OCI-LY7 (cell line): ENCODE results near the gene ACER2. TPM values are rescaled to one million over a fixed set of nuclear protein-coding genes. Genes with fewer than 3 reads are reported as not detected.

Experiments used
- BruUV-seq: library from RNA; stranded (reverse); fragments of 400-500 nt; replicated peaks from 2 replicates; lab custom pipeline; 2021; lab: Mats Ljungman, UMichigan
- CTCF ChIA-PET: fragments of 300-600 bp; sonication (Branson Sonifier 250); formaldehyde crosslinking; loops from one replicate; lab custom pipeline; 2022; ENCODE audit warnings: antibody characterized with exemption; ENCODE audit not compliant: unreplicated experiment; lab: Charles Lee
- POLR2A ChIA-PET: fragments of 300-600 bp; sonication (Branson Sonifier 250); formaldehyde crosslinking; loops from one replicate; lab custom pipeline; 2022; ENCODE audit warnings: antibody characterized with exemption; lab: Charles Lee
- DNase-seq: peaks from one replicate; pipeline ENCODE4 v3.0.0-alpha.2; 2015; ENCODE audit warnings: low spot score
- H2AFZ ChIP-seq: fragments of 200-600 bp; sonication (generic), shearing (Covaris generic); 2 replicates; pipeline ENCODE4 v1.6.1; 2014; ENCODE audit warnings: mild to moderate bottlenecking, antibody characterized with exemption, low read length, moderate library complexity
- H3K27ac ChIP-seq: fragments of 200-600 bp; sonication (generic); 2 replicates; pipeline ENCODE4 v1.5.1; 2014; ENCODE audit warnings: mixed run types, low read depth, mild to moderate bottlenecking, moderate library complexity, low read length, inconsistent platforms; ENCODE audit not compliant: poor library complexity, severe bottlenecking
- H3K36me3 ChIP-seq: fragments of 200-600 bp; sonication (generic); 2 replicates; pipeline ENCODE4 v1.6.1; 2014; ENCODE audit warnings: mild to moderate bottlenecking, antibody characterized with exemption, low read length, moderate library complexity, mixed read lengths; ENCODE audit not compliant: insufficient read depth
- H3K4me1 ChIP-seq: fragments of 200-600 bp; sonication (generic); 2 replicates; pipeline ENCODE4 v1.5.1; 2014; ENCODE audit warnings: mild to moderate bottlenecking, low read length; ENCODE audit not compliant: insufficient read depth, poor library complexity, severe bottlenecking
- H3K4me2 ChIP-seq: fragments of 200-600 bp; sonication (generic); 2 replicates; pipeline ENCODE4 v1.6.1; 2014; ENCODE audit warnings: mild to moderate bottlenecking, low read length
- H3K4me3 ChIP-seq: fragments of 200-600 bp; sonication (generic); 2 replicates; pipeline ENCODE4 v1.5.1; 2014; ENCODE audit warnings: mild to moderate bottlenecking, low read depth, low read length; ENCODE audit not compliant: poor library complexity, severe bottlenecking
- H3K79me2 ChIP-seq: fragments of 200-600 bp; sonication (generic); 2 replicates; pipeline ENCODE4 v1.6.1; 2016; ENCODE audit warnings: low read depth, mild to moderate bottlenecking, low read length, moderate library complexity, mixed read lengths; ENCODE audit not compliant: insufficient read depth
- H3K9me2 ChIP-seq: fragments of 200-600 bp; sonication (generic); 2 replicates; pipeline ENCODE4 v1.6.1; 2016; ENCODE audit warnings: mild to moderate bottlenecking, low read length, mixed read lengths; ENCODE audit not compliant: insufficient read depth
- H3K9me3 ChIP-seq: fragments of 200-600 bp; sonication (generic); 2 replicates; pipeline ENCODE4 v1.6.1; 2014; ENCODE audit warnings: mild to moderate bottlenecking, mixed run types, low read length, mixed read lengths
- H4K20me1 ChIP-seq: fragments of 200-600 bp; sonication (generic); 2 replicates; pipeline ENCODE4 v1.6.1; 2014; ENCODE audit warnings: mild to moderate bottlenecking, antibody characterized with exemption, low read length, moderate library complexity, mixed read lengths; ENCODE audit not compliant: insufficient read depth
- EZH2phosphoT487 ChIP-seq: fragments of 200-600 bp; sonication (generic); IDR thresholded peaks from 2 replicates; pipeline ENCODE4 v1.6.1; 2018; ENCODE audit warnings: low read depth, borderline replicate concordance, mild to moderate bottlenecking, mixed run types, antibody characterized with exemption, low read length, moderate library complexity, mixed read lengths
- intact Hi-C: fragments of 100-400 bp; cut with micrococcal nuclease; formaldehyde crosslinking; loops from one replicate; pipeline ENCODE4 v1.10.0; 2022; ENCODE audit not compliant: unreplicated experiment
- total RNA-seq, 2 experiments: library from RNA; depleted of rRNA in 1 of 2; stranded (reverse); fragments of >200 nt in 1 of 2; shearing (Covaris generic) in 1 of 2; gene quantifications; 2 replicates each; pipeline ENCODE4 v1.2.3, GENCODE V29; 2014 to 2022
- TF ChIP-seq, protein P1 (sequence below): fragments of 200-600 bp; sonication (generic); conservative IDR thresholded peaks from 2 replicates; pipeline ENCODE4 v1.5.1; 2014; ENCODE audit warnings: mild to moderate bottlenecking, antibody characterized with exemption, low read length, moderate library complexity, mixed read lengths

The ACER2 gene
- total RNA-seq, 2 experiments from 2014 or later: 1.4 to 1.8 TPM

DNA sequence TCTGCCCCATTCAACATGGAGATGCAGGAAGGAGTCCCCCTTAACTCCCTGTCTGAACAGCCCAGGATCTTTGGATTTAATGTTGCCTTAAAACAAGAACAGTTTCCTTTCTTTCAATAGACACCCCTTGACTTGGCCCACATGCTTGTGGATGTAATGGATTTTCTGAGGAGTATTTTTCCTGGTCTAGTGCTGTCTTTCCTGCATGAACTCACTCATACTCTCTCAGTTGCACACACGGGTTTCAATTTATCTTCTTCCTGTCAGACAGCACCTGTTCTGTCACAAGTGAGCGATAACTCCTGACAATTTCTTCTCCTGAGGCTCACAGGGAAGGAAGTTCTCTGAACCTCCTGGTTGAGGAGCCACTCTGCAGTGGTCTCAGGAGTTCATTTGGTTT, 85.1 kb downstream of the ACER2 start:
- Histone ChIP-seq H3K4me1 (no peaks in the 10 kb centered on the region), H2AFZ (no peak overlapping the region), H3K27ac (no peak overlapping the region), H3K4me2 (no peak overlapping the region), H4K20me1 (no peaks in the 10 kb centered on the region), H3K79me2 (no peaks in the 10 kb centered on the region), H3K4me3 (no peak overlapping the region), H3K9me2 (no peaks in the 10 kb centered on the region), H3K9me3 (no peaks in the 10 kb centered on the region), H3K36me3 (no peaks in the 10 kb centered on the region)
- POLR2A ChIA-PET: no interaction called here
- no peak for DNase-seq
- CTCF ChIA-PET: no interaction called here
- no TSS peak for BruUV-seq
- TF ChIP-seq, protein P1, sequence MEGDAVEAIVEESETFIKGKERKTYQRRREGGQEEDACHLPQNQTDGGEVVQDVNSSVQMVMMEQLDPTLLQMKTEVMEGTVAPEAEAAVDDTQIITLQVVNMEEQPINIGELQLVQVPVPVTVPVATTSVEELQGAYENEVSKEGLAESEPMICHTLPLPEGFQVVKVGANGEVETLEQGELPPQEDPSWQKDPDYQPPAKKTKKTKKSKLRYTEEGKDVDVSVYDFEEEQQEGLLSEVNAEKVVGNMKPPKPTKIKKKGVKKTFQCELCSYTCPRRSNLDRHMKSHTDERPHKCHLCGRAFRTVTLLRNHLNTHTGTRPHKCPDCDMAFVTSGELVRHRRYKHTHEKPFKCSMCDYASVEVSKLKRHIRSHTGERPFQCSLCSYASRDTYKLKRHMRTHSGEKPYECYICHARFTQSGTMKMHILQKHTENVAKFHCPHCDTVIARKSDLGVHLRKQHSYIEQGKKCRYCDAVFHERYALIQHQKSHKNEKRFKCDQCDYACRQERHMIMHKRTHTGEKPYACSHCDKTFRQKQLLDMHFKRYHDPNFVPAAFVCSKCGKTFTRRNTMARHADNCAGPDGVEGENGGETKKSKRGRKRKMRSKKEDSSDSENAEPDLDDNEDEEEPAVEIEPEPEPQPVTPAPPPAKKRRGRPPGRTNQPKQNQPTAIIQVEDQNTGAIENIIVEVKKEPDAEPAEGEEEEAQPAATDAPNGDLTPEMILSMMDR: no peak
- intact Hi-C loops: no loop called here

DNA sequence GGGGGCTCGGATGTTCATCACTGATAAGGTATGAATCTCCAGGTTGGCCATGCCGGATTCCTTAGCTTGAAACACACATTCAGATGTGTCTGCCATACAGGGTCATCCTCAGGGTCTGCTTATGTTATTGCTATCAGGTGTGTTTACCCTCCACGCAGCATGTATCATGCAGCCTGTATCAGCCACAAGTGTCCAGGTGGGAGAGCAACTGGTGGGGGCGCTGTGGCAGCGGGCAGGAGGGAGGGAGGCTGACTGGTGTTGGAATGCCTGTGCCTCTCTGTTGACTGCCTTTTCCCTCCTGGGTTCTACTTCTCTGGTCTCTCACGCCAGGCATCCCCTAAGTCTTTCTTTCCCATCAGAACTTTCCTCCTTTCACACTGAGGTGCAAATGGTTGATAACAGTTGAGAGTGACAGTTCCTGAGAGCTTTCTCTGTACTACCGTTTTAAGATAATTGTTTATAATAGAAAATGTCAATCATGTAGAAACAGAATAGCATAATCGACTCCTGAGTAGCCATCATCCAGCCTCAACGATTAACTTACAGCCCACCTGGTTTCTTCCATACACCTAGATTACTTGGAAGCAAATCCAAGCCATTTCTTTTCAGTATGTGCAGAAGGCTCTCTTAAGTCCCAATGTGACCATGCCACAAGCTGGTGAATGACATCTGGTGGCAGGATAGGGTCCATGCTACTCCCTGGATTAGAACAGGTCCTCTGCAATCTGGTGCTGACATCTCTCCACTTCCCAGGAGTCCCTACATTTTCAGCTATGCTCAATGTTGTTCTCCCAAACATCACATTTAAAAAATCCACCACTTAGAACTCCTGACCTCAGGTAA, 86.6 kb downstream of the ACER2 start:
- Histone ChIP-seq H3K36me3 (no peaks in the 10 kb centered on the region), H3K27ac (no peak overlapping the region), H3K4me1 (no peaks in the 10 kb centered on the region), H3K9me2 (no peaks in the 10 kb centered on the region), H3K4me3 (no peak overlapping the region), H2AFZ (no peak overlapping the region), H3K4me2 (no peak overlapping the region), H3K79me2 (no peaks in the 10 kb centered on the region), H4K20me1 (no peaks in the 10 kb centered on the region), H3K9me3 (no peaks in the 10 kb centered on the region)
- BruUV-seq: no TSS peak
- intact Hi-C loops: no loop called here
- CTCF ChIA-PET: no interaction called here
- TF ChIP-seq, protein P1: no peak
- TF ChIP-seq EZH2phosphoT487: no peak
- POLR2A ChIA-PET: interaction anchor here (0.6 kb wide), 1 partner anchor 22 kb away, joined by 3 read pairs; no protein-coding TSS in a partner anchor
- no peak for DNase-seq
